GM23248 (cell line): ENCODE data around the gene NDUFC1. TPM values are rescaled to one million over a fixed set of nuclear protein-coding genes. Genes with fewer than 3 reads are reported as not detected.
A peak's percentile ranks its signal among the peaks of the same experiment; 100 is the strongest.
"Not testable (repeated sequence)": the region's sequence is repeated elsewhere in the genome, so short reads cannot be mapped to it uniquely, and the experiment has no call there.

Experiments used
- DNase-seq: peaks from one replicate; pipeline ENCODE4 v3.0.0-alpha.2; 2015
- H2AFZ ChIP-seq: fragments of 200-600 bp; sonication (generic); 2 replicates; pipeline ENCODE4 v1.6.1; 2016; ENCODE audit warnings: antibody characterized with exemption
- H3F3A ChIP-seq: fragments of 200-600 bp; sonication (generic); 2 replicates; pipeline ENCODE4 v1.6.1; 2016; ENCODE audit warnings: mild to moderate bottlenecking, antibody characterized with exemption, mixed run types; ENCODE audit not compliant: insufficient read depth
- H3K27ac ChIP-seq: fragments of 200-600 bp; sonication (generic); 2 replicates; pipeline ENCODE4 v1.5.1; 2016; ENCODE audit warnings: mild to moderate bottlenecking
- H3K27me3 ChIP-seq: fragments of 200-600 bp; sonication (generic); replicated peaks from 2 replicates; pipeline ENCODE4 v1.6.1; 2016; ENCODE audit warnings: mild to moderate bottlenecking; ENCODE audit not compliant: insufficient read depth
- H3K36me3 ChIP-seq: fragments of 200-600 bp; sonication (generic); 2 replicates; pipeline ENCODE4 v1.6.1; 2016; ENCODE audit warnings: low read depth, mild to moderate bottlenecking
- H3K4me1 ChIP-seq: fragments of 200-600 bp; sonication (generic); 2 replicates; pipeline ENCODE4 v1.6.1; 2016; ENCODE audit warnings: mild to moderate bottlenecking; ENCODE audit not compliant: insufficient read depth
- H3K4me2 ChIP-seq: fragments of 200-600 bp; sonication (generic); one replicate; pipeline ENCODE4 v1.6.1; 2016; ENCODE audit warnings: mild to moderate bottlenecking; ENCODE audit not compliant: unreplicated experiment
- H3K4me3 ChIP-seq: fragments of 200-600 bp; sonication (generic); 2 replicates; pipeline ENCODE4 v1.5.1; 2016; ENCODE audit warnings: mild to moderate bottlenecking
- H3K79me2 ChIP-seq: fragments of 200-600 bp; sonication (generic); 2 replicates; pipeline ENCODE4 v1.6.1; 2016; ENCODE audit warnings: mild to moderate bottlenecking; ENCODE audit not compliant: insufficient read depth
- H3K9ac ChIP-seq: fragments of 200-600 bp; sonication (generic); 2 replicates; pipeline ENCODE4 v1.6.1; 2016; ENCODE audit warnings: mild to moderate bottlenecking
- H3K9me2 ChIP-seq: fragments of 200-600 bp; sonication (generic); 2 replicates; pipeline ENCODE4 v1.6.1; 2016; ENCODE audit warnings: mixed run types, mild to moderate bottlenecking, moderate library complexity; ENCODE audit not compliant: insufficient read depth
- H3K9me3 ChIP-seq: fragments of 200-600 bp; sonication (generic); one replicate; pipeline ENCODE4 v1.6.1; 2017; ENCODE audit warnings: low read depth
- H4K20me1 ChIP-seq: fragments of 200-600 bp; sonication (generic); 2 replicates; pipeline ENCODE4 v1.6.0; 2016; ENCODE audit not compliant: insufficient read depth
- EZH2 ChIP-seq: fragments of 200-600 bp; sonication (generic); IDR thresholded peaks from 2 replicates; pipeline ENCODE4 v1.6.1; 2018; ENCODE audit warnings: antibody characterized with exemption, mild to moderate bottlenecking; ENCODE audit not compliant: insufficient read depth, poor library complexity, severe bottlenecking
- EZH2phosphoT487 ChIP-seq: fragments of 200-600 bp; sonication (generic); IDR thresholded peaks from 2 replicates; pipeline ENCODE4 v1.6.1; 2018; ENCODE audit warnings: antibody characterized with exemption, moderate library complexity, mild to moderate bottlenecking, low read depth; ENCODE audit not compliant: insufficient read depth
- WGBS, 2 experiments: methylation state at CpG; one replicate each; pipeline ENCODE4 v1.1.6; 2015 to 2017; ENCODE audit warnings: low lambda C conversion rate in 2 of 2, low coverage in 1 of 2; ENCODE audit errors: missing lambda C conversion rate in 2 of 2; 5-methylcytosine and 5-hydroxymethylcytosine counted together
- in situ Hi-C: fragments of 300-500 bp; cut with MboI; formaldehyde crosslinking; loops from 2 replicates; pipeline ENCODE4 v1.15.0; 2020
- polyA plus RNA-seq: library from polyadenylated mRNA; unstranded; fragments of >200 nt; fragmentation: Nextera tagmentation; extraction: Ambion mirVana; gene quantifications from 2 replicates; pipeline ENCODE4 v1.2.1, GENCODE V29; 2016
- total RNA-seq: library from RNA; depleted of rRNA; stranded (reverse); fragments of >200 nt; shearing (Covaris generic); gene quantifications from 2 replicates; pipeline ENCODE4 v1.2.3, GENCODE V29; 2014

NDUFC1 gene
- total and polyA plus RNA-seq, 2 experiments from 2014 or later = 38.0 to 222 TPM

GRCh38 chr4:139330283-139330682, 28.0 kb upstream of the NDUFC1 start:
- Histone ChIP-seq H3K4me2 (no peak overlapping the region), H2AFZ (no peak overlapping the region), H3K27ac (0 out of 2 replicates have a peak overlapping the region, but pooled peaks have one; percentile 68), H3K9me2 (no peaks in the 10 kb centered on the region), H3F3A (peaks cover 9% of the 10 kb centered on the region; the same call in 1 of the 2 replicates), H3K27me3 (no peaks in the 10 kb centered on the region), H3K4me3 (no peak overlapping the region), H3K9me3 (no peaks in the 10 kb centered on the region), H3K4me1 (peaks cover 6% of the 10 kb centered on the region; the same call in 1 of the 2 replicates), H3K36me3 (peaks cover 10% of the 10 kb centered on the region; the same call in 1 of the 2 replicates), H3K79me2 (peaks cover 100% of the 10 kb centered on the region), H3K9ac (no peak overlapping the region), H4K20me1 (no peaks in the 10 kb centered on the region)
- no peak for DNase-seq
- 97 to 98% methylated on average over 3 of the region's 3 CpGs for WGBS, 2 experiments
- in situ Hi-C loops = no loop called here
- TF ChIP-seq EZH2 = no peak
- no peak for TF ChIP-seq EZH2phosphoT487

GRCh38 chr4:139329665-139330200, 27.5 kb upstream of the NDUFC1 start:
- no peak overlapping the region for H3K4me2 ChIP-seq
- peaks cover 3% of the 10 kb centered on the region; the same call in 1 of the 2 replicates for H4K20me1 ChIP-seq
- H3K4me3 ChIP-seq = no peak overlapping the region
- H3K9ac ChIP-seq = no peak overlapping the region
- no peaks in the 10 kb centered on the region for H3K9me2 ChIP-seq
- H3K79me2 ChIP-seq = peaks cover 100% of the 10 kb centered on the region
- peaks cover 10% of the 10 kb centered on the region; the same call in 1 of the 2 replicates for H3K36me3 ChIP-seq
- no peak for TF ChIP-seq EZH2phosphoT487
- no peak for TF ChIP-seq EZH2
- no peaks in the 10 kb centered on the region for H3K27me3 ChIP-seq
- WGBS, 2 experiments = 71 to 78% methylated on average over 4 of the region's 4 CpGs
- DNase-seq = no peak
- in situ Hi-C loops = no loop called here
- no peak overlapping the region for H2AFZ ChIP-seq
- no peak overlapping the region for H3K27ac ChIP-seq
- H3K9me3 ChIP-seq = no peaks in the 10 kb centered on the region
- peaks cover 6% of the 10 kb centered on the region; the same call in 1 of the 2 replicates for H3K4me1 ChIP-seq
- H3F3A ChIP-seq = peaks cover 9% of the 10 kb centered on the region; the same call in 1 of the 2 replicates

GRCh38 chr4:139324620-139325019, 22.3 kb upstream of the NDUFC1 start:
- WGBS, 2 experiments = 80 to 89% methylated on average over 6 of the region's 6 CpGs
- H3K9me2 ChIP-seq = no peaks in the 10 kb centered on the region
- no peak overlapping the region for H3K4me3 ChIP-seq

GRCh38 chr4:139322541-139322940, 20.3 kb upstream of the NDUFC1 start:
- 95 to 100% methylated on average over 6 of the region's 6 CpGs for WGBS, 2 experiments
- H3F3A ChIP-seq, in situ Hi-C loops, H3K27me3 ChIP-seq, H3K9me3 ChIP-seq, H3K4me1 ChIP-seq, H3K4me3 ChIP-seq, H3K4me2 ChIP-seq, H3K9me2 ChIP-seq, H3K9ac ChIP-seq, H3K27ac ChIP-seq, H4K20me1 ChIP-seq, H3K36me3 ChIP-seq, H2AFZ ChIP-seq, DNase-seq: not testable (repeated sequence)
- peaks cover 100% of the 10 kb centered on the region for H3K79me2 ChIP-seq

More at GRCh38 chr4:139324620-139325019, 22.3 kb upstream of the NDUFC1 start:
- H3K27me3 ChIP-seq = no peaks in the 10 kb centered on the region
- H3K9me3 ChIP-seq = no peaks in the 10 kb centered on the region
- H3K79me2 ChIP-seq = peaks cover 100% of the 10 kb centered on the region
- H4K20me1 ChIP-seq = peaks cover 4% of the 10 kb centered on the region; the same call in 1 of the 2 replicates
- no peak overlapping the region for H3K9ac ChIP-seq
- in situ Hi-C loops = no loop called here
- no peak overlapping the region for H2AFZ ChIP-seq
- H3K4me1 ChIP-seq = no peaks in the 10 kb centered on the region; the same call in 1 of the 2 replicates
- DNase-seq = no peak
- no peak overlapping the region for H3K4me2 ChIP-seq
- no peaks in the 10 kb centered on the region for H3F3A ChIP-seq
- H3K36me3 ChIP-seq = peaks cover 7% of the 10 kb centered on the region; the same call in 1 of the 2 replicates
- TF ChIP-seq EZH2phosphoT487 = no peak
- TF ChIP-seq EZH2 = no peak
- no peak overlapping the region for H3K27ac ChIP-seq

GRCh38 chr4:139322070-139322469, 19.8 kb upstream of the NDUFC1 start:
- H3F3A ChIP-seq, H3K4me3 ChIP-seq, H3K27me3 ChIP-seq, H3K27ac ChIP-seq, H3K4me2 ChIP-seq, H2AFZ ChIP-seq, H3K9me3 ChIP-seq, H4K20me1 ChIP-seq, H3K4me1 ChIP-seq, H3K9me2 ChIP-seq, DNase-seq, in situ Hi-C loops, H3K36me3 ChIP-seq, H3K9ac ChIP-seq: not testable (repeated sequence)
- peaks cover 100% of the 10 kb centered on the region for H3K79me2 ChIP-seq
- WGBS, 2 experiments = 46 to 62% methylated on average over 1 of the region's 1 CpG
